ENCODE measurements around the gene EFR3B.
"Not testable (repeated sequence)": the region's sequence is repeated elsewhere in the genome, so short reads cannot be mapped to it uniquely, and the experiment has no call there.

EFR3B gene

GRCh38 chr2:25158096-25158852 lies 116.4 kb downstream of the EFR3B start:
- no peak for DNase-seq

GRCh38 chr2:25159949-25160348 lies 118.1 kb downstream of the EFR3B start:
- DNase-seq: no peak

- no peak for DNase-seq
Observed at GRCh38 chr2:25160376-25160775, 118.5 kb downstream of the EFR3B start.

GRCh38 chr2:25161055-25161781 lies 119.3 kb downstream of the EFR3B start:
- DNase-seq: no peak

GRCh38 chr2:25162061-25162460 lies 120.2 kb downstream of the EFR3B start:
- DNase-seq: not testable (repeated sequence)

GRCh38 chr2:25164561-25164960 lies 122.7 kb downstream of the EFR3B start:
- DNase-seq: no peak

- DNase-seq: peak; percentile 63
Observed at GRCh38 chr2:25165992-25166875, 124.4 kb downstream of the EFR3B start.

- DNase-seq: peak; percentile 33
Observed at GRCh38 chr2:25168256-25169072, 126.6 kb downstream of the EFR3B start, which contains the start of gene POMC. Gene POMC, minus strand, starts transcription at chr2:25168580. Its CDS starts 3,808 bp downstream, at chr2:25164772.

- no peak for DNase-seq
Observed at GRCh38 chr2:25169073-25169470, 127.2 kb downstream of the EFR3B start.

- no peak for DNase-seq
Observed at GRCh38 chr2:25170888-25171287, 129.0 kb downstream of the EFR3B start.

GRCh38 chr2:25173719-25174118 lies 131.8 kb downstream of the EFR3B start:
- DNase-seq: no peak

GRCh38 chr2:25174192-25174861 lies 132.5 kb downstream of the EFR3B start:
- no peak for DNase-seq

GRCh38 chr2:25176138-25176537 lies 134.3 kb downstream of the EFR3B start:
- no peak for DNase-seq

- no peak for DNase-seq
Observed at GRCh38 chr2:25176541-25177181, 134.8 kb downstream of the EFR3B start.

GRCh38 chr2:25177211-25177611 lies 135.3 kb downstream of the EFR3B start:
- peak; percentile 96 for DNase-seq

GRCh38 chr2:25178976-25179375 lies 137.1 kb downstream of the EFR3B start:
- DNase-seq: no peak

GRCh38 chr2:25184254-25184653 lies 142.4 kb downstream of the EFR3B start:
- peak; percentile 27 for DNase-seq

- DNase-seq: peak; percentile 79
Observed at GRCh38 chr2:25187729-25188350, 146.0 kb downstream of the EFR3B start.

- DNase-seq: no peak
Observed at GRCh38 chr2:25188405-25188804, 146.5 kb downstream of the EFR3B start.

GRCh38 chr2:25190536-25190935 lies 148.7 kb downstream of the EFR3B start:
- DNase-seq: no peak

Data from DMS79 (cell line).